Muscle layer of colon (tissue), 2 donors: ENCODE results near the gene BMP8B.

ENCODE experiments used
- H3K27ac ChIP-seq: one replicate; pipeline ENCODE4 v1.7.0; 2013; ENCODE audit warnings: low read depth, mild to moderate bottlenecking, low read length, moderate library complexity
- H3K27me3 ChIP-seq, 2 donors: one replicate each; pipeline ENCODE4 v1.7.0; 2013; ENCODE audit warnings: low read length in 2 of 2, mild to moderate bottlenecking in 2 of 2; ENCODE audit not compliant: insufficient read depth in 2 of 2, control insufficient read depth in 1 of 2
- H3K36me3 ChIP-seq: one replicate; pipeline ENCODE4 v1.7.0; 2013; ENCODE audit warnings: mild to moderate bottlenecking, low read length; ENCODE audit not compliant: insufficient read depth
- H3K4me1 ChIP-seq: one replicate; pipeline ENCODE4 v1.7.0; 2013; ENCODE audit warnings: mild to moderate bottlenecking, low read length; ENCODE audit not compliant: insufficient read depth
- H3K4me3 ChIP-seq, 2 donors: one replicate each; pipeline ENCODE4 v1.7.0; 2013; ENCODE audit warnings: low read length in 2 of 2, low read depth in 1 of 2, mild to moderate bottlenecking in 1 of 2, moderate library complexity in 1 of 2
- H3K9ac ChIP-seq: one replicate; pipeline ENCODE4 v1.7.0; 2013; ENCODE audit warnings: low read length
- H3K9me3 ChIP-seq: one replicate; pipeline ENCODE4 v1.7.0; 2013; ENCODE audit warnings: mild to moderate bottlenecking, low read length
- donor health status: abdominal sarcoma.
- donor health status: Adenocarcinoma of cecum.

BMP8B gene

GRCh38 chr1:39751595-39751994 is 37.1 kb downstream of the BMP8B start:
- Histone ChIP-seq H3K27me3 (no peaks in the 10 kb centered on the region), H3K9ac (no peak overlapping the region), H3K9me3 (no peaks in the 10 kb centered on the region), H3K36me3 (peaks cover 87% of the 10 kb centered on the region), H3K27ac (no peak overlapping the region), H3K4me3 (no peak overlapping the region), H3K4me1 (no peaks in the 10 kb centered on the region)

- no peak overlapping the region for H3K27ac ChIP-seq
- H3K27me3 ChIP-seq = no peaks in the 10 kb centered on the region
- H3K4me3 ChIP-seq = no peak overlapping the region
- peaks cover 2% of the 10 kb centered on the region for H3K4me1 ChIP-seq
- no peak overlapping the region for H3K9ac ChIP-seq
- peaks cover 83% of the 10 kb centered on the region for H3K36me3 ChIP-seq
- no peaks in the 10 kb centered on the region for H3K9me3 ChIP-seq
These were observed 43.5 kb downstream of the BMP8B start for GRCh38 chr1:39745016-39745670.

GRCh38 chr1:39738622-39739366 is 49.9 kb downstream of the BMP8B start, which contains the start of gene PPIE:
PPIE (plus strand) TSS chr1:39738882; CDS start chr1:39738901, 19 bp downstream.
- H3K4me3 ChIP-seq = peak within 1 kb of the TSS; percentile 98 to 99
- peaks cover 13% of the 10 kb centered on the region for H3K4me1 ChIP-seq
- peak within 1 kb of the TSS; percentile 47 for H3K27ac ChIP-seq
- H3K9ac ChIP-seq = peak within 1 kb of the TSS; percentile 79
- no peaks in the 10 kb centered on the region for H3K27me3 ChIP-seq
- H3K9me3 ChIP-seq = no peaks in the 10 kb centered on the region
- H3K36me3 ChIP-seq = peaks cover 30% of the 10 kb centered on the region

GRCh38 chr1:39737546-39738169 is 51.0 kb downstream of the BMP8B start:
- no peak overlapping the region for H3K4me3 ChIP-seq
- no peak overlapping the region for H3K27ac ChIP-seq

GRCh38 chr1:39735731-39736130 is 52.9 kb downstream of the BMP8B start:
- no peaks in the 10 kb centered on the region for H3K9me3 ChIP-seq
- H3K36me3 ChIP-seq = peaks cover 7% of the 10 kb centered on the region
- no peak overlapping the region for H3K9ac ChIP-seq
- peaks cover 15% of the 10 kb centered on the region for H3K4me1 ChIP-seq
- H3K4me3 ChIP-seq = no peak overlapping the region
- no peaks in the 10 kb centered on the region for H3K27me3 ChIP-seq
- H3K27ac ChIP-seq = no peak overlapping the region

More at GRCh38 chr1:39737546-39738169, 51.0 kb downstream of the BMP8B start:
- H3K4me1 ChIP-seq = peaks cover 15% of the 10 kb centered on the region
- no peak overlapping the region for H3K9ac ChIP-seq
- no peaks in the 10 kb centered on the region for H3K9me3 ChIP-seq
- H3K36me3 ChIP-seq = peaks cover 19% of the 10 kb centered on the region
- no peaks in the 10 kb centered on the region for H3K27me3 ChIP-seq

- H3K27ac ChIP-seq = no peak overlapping the region
- H3K27me3 ChIP-seq = peaks cover 0 to 13% of the 10 kb centered on the region in 2 donors
These were observed 55.5 kb downstream of the BMP8B start for GRCh38 chr1:39733161-39733560.

GRCh38 chr1:39732730-39733129 is 55.9 kb downstream of the BMP8B start:
- Histone ChIP-seq H3K27me3 (peaks cover 0 to 17% of the 10 kb centered on the region in 2 donors), H3K36me3 (no peaks in the 10 kb centered on the region), H3K4me3 (no peak overlapping the region)

More at GRCh38 chr1:39733161-39733560, 55.5 kb downstream of the BMP8B start:
- Histone ChIP-seq H3K4me3 (no peak overlapping the region), H3K4me1 (peaks cover 3% of the 10 kb centered on the region), H3K36me3 (no peaks in the 10 kb centered on the region), H3K9me3 (no peaks in the 10 kb centered on the region), H3K9ac (no peak overlapping the region)

GRCh38 chr1:39729842-39730241 is 58.8 kb downstream of the BMP8B start:
- Histone ChIP-seq H3K4me3 (no peak overlapping the region), H3K36me3 (no peaks in the 10 kb centered on the region), H3K27ac (no peak overlapping the region), H3K27me3 (peaks cover 0 to 25% of the 10 kb centered on the region in 2 donors), H3K9ac (no peak overlapping the region), H3K4me1 (peaks cover 3% of the 10 kb centered on the region), H3K9me3 (no peaks in the 10 kb centered on the region)

More at GRCh38 chr1:39732730-39733129, 55.9 kb downstream of the BMP8B start:
- H3K4me1 ChIP-seq = peaks cover 3% of the 10 kb centered on the region
- no peak overlapping the region for H3K27ac ChIP-seq
- H3K9ac ChIP-seq = no peak overlapping the region
- H3K9me3 ChIP-seq = no peaks in the 10 kb centered on the region

GRCh38 chr1:39729030-39729429 is 59.6 kb downstream of the BMP8B start:
- Histone ChIP-seq H3K9ac (no peak overlapping the region), H3K27me3 (peaks cover 0 to 25% of the 10 kb centered on the region in 2 donors), H3K4me3 (no peak overlapping the region), H3K4me1 (peaks cover 3% of the 10 kb centered on the region), H3K36me3 (no peaks in the 10 kb centered on the region), H3K27ac (no peak overlapping the region), H3K9me3 (no peaks in the 10 kb centered on the region)

GRCh38 chr1:39727932-39728317 is 60.7 kb downstream of the BMP8B start:
- Histone ChIP-seq H3K27ac (no peak overlapping the region), H3K27me3 (peaks cover 0 to 25% of the 10 kb centered on the region in 2 donors), H3K36me3 (no peaks in the 10 kb centered on the region), H3K4me3 (no peak overlapping the region), H3K4me1 (no peaks in the 10 kb centered on the region), H3K9ac (no peak overlapping the region), H3K9me3 (no peaks in the 10 kb centered on the region)

- Histone ChIP-seq H3K27ac (no peak overlapping the region), H3K4me3 (no peak overlapping the region), H3K9me3 (no peaks in the 10 kb centered on the region), H3K4me1 (no peaks in the 10 kb centered on the region), H3K36me3 (no peaks in the 10 kb centered on the region), H3K9ac (no peak overlapping the region), H3K27me3 (peaks cover 0 to 25% of the 10 kb centered on the region in 2 donors)
These were observed 61.3 kb downstream of the BMP8B start for GRCh38 chr1:39727221-39727931.
